ENCODE data around the gene BPHL.
A peak's percentile ranks its signal among the peaks of the same experiment; 100 is the strongest.
"Not testable (repeated sequence)": the region's sequence is repeated elsewhere in the genome, so short reads cannot be mapped to it uniquely, and the experiment has no call there.

BPHL gene

GRCh38 chr6:3118353-3119039 is at the start of gene BPHL:
Gene BPHL (plus strand): TSS chr6:3118711. CDS start chr6:3118741, 30 bp downstream.
- DNase-seq (ENCODE audit: insufficient read length, low spot score) (peak; percentile 91), FAIRE-seq (peak; percentile 88)

DNA sequence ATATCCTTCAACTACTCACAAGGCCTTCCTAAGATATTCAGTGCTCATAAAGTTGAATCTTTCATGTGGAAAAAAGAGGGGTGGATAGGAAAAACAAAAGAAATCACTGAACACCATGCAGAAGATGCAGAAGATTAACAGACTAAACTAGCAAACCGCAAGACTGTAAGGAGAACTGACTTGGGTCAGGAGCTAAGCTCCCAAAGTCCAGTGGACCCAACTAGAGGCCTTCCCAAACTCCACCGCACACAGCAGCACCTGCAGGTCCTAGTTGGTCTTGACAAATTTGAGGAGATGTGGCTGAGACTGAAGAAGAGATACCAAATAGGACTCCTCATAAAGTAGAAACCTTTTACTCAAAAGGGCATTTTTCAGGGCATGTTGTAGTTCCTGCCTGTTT is 46.9 kb upstream of the BPHL start:
- FAIRE-seq (no peak), DNase-seq (ENCODE audit: insufficient read length, low spot score) (no peak)

- DNase-seq (ENCODE audit: insufficient read length, low spot score) (no peak), FAIRE-seq (no peak)
Measured at GRCh38 chr6:3072798-3073197, 45.7 kb upstream of the BPHL start.

DNA sequence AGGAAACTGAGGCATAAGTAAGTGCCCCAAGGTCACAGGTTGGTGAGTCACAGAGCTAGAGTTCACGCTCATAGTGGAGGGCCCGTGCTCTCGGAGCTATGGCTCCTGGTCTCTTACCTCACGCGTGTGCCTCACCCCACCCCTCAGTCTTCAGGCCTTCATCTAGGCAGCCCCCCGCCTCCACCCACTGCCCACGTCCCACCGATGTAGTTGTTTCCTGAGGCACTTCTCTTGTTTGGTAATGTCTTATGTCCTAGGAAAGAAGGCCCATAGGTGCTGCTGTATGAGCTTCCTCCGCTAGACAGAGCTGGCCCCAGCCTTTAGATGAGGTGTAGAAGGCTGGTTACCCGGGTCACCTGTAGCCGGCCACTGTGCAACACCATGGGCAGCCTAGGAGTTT is 45.1 kb upstream of the BPHL start:
- no peak for FAIRE-seq
- DNase-seq (ENCODE audit: insufficient read length, low spot score), result no peak

GRCh38 chr6:3075772-3076113 is 42.8 kb upstream of the BPHL start:
- DNase-seq (ENCODE audit: insufficient read length, low spot score), result no peak
- FAIRE-seq, result no peak

- DNase-seq (ENCODE audit: insufficient read length, low spot score), result no peak
- FAIRE-seq, result no peak
Measured at GRCh38 chr6:3076320-3076719, 42.2 kb upstream of the BPHL start.

DNA sequence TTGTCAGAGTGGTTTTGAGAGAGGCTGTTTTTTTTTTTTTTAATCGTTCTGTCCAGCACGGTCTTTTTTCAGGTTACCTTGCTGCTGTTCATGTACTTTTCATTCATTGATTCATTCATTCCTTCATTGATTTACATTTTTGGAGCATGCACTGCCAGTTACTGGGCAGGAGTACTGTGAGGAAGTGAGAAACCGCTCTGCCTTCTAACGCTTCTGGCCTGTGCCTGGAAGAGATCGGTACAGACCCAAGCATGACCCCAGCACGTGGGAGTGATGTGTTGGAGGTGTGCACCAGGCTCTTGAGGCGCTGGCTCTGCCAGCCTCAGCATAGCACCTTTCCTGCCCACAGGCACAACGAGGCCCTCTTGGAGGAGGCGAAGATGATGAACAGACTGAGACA is 41.1 kb upstream of the BPHL start:
- no peak for FAIRE-seq

GRCh38 chr6:3078952-3079351 is 39.6 kb upstream of the BPHL start:
- FAIRE-seq; DNase-seq (ENCODE audit: insufficient read length, low spot score): not testable (repeated sequence)

More for the DNA sequence above, 41.1 kb upstream of the BPHL start:
- no peak for DNase-seq (ENCODE audit: insufficient read length, low spot score)

DNA sequence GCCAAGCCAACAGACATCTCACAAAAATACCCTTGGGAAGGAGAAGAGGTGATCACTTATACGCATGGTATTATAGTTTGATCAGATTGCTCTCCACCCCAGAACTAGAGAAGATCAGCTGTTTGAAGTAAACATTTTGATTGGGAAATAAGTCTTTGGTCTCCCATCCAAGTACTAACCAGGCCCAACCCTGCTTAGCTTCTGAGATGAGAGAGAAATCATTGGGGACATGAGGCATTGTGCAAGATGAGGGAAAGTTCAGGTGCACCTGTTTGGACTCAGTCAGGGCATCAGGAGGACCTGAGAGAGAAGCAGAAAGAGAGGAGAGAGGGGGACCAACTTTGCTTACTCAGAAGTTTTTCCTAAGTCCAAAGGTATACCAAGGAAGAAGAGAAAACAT is 38.8 kb upstream of the BPHL start:
- DNase-seq (ENCODE audit: insufficient read length, low spot score), result no peak
- no peak for FAIRE-seq

DNA sequence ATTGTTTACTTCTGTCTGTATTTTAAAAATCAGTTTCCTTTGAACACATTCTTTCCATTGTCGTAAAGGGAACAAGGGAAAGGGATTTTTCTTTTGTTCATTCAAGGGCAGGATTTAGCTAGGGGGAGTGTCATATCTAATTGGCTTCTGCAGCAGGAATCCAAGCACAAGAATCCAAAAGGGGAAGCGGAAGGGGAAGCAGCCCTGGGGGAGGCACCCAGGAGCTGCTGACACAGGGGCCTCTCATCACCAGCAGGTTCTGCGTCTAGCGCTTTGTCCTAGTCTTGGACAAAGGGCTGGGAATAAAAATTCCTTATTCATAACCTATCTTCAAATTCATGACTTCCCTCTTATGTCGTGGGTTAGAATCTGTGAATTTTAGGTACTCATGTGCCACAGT is 36.6 kb upstream of the BPHL start:
- FAIRE-seq, result no peak
- DNase-seq (ENCODE audit: insufficient read length, low spot score), result no peak

GRCh38 chr6:3085074-3085473 is 33.4 kb upstream of the BPHL start:
- no peak for FAIRE-seq
- DNase-seq (ENCODE audit: insufficient read length, low spot score), result no peak

GRCh38 chr6:3086282-3086946 is 32.1 kb upstream of the BPHL start:
- DNase-seq (ENCODE audit: insufficient read length, low spot score) (no peak), FAIRE-seq (no peak)

DNA sequence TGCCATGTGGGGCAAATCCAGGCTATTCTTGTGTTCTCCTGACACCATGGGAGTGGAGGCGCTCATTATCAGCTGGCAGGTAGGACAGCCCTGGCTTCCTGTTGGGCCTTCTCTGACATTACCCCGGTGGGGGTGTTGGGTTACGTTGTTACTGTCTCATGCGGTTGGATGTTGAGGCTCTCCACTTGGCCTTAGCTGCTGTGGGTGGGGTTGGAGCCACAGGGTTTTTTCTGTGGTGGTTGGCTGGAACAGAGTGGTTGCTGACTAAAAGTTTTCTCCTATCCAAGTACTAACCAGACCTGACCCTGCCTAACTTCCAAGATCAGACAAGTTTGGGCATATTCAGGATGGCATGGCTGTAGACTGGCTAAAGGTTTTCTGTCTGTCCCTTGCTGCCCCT is 30.1 kb upstream of the BPHL start:
- no peak for DNase-seq (ENCODE audit: insufficient read length, low spot score)
- FAIRE-seq, result no peak

DNA sequence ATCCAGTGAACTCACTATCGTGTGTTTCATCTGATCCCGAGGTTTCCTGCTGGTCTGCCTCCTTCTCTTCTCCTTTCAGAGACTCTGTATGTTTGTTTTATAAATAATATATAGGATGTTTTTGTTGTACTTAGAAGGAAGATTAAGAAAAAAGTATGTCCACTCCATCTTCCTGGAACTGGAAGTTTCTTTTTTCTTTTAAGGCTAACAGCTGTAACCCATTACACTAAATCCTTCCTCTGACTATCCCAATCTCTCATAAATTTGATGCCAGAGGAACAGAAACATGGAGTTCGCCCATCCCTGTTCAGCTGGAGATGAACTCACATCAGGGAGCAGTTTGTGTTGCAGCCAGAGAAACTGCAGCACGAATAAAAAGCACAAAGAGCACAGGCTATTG is 29.5 kb upstream of the BPHL start:
- no peak for FAIRE-seq

DNA sequence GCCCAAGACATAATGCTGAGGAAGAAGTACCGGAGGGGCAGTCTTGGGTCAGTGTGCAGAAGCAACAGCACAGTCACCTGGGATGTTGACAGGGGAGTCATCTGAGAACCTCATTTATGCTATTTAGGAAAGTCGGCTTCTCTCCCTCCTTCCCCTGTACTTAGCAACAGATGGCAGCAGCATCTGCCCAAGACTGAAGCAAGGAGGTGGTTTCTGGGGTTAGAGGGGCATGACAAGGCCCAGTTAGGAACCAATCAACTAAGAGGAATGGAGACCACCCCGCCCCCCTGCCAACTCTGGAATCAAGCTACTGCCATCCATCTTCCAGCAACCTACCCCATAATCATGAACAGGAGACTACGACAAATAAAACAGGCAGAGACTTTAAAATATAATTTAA is 28.5 kb upstream of the BPHL start:
- DNase-seq (ENCODE audit: insufficient read length, low spot score) (no peak), FAIRE-seq (no peak)

More for the DNA sequence above, 29.5 kb upstream of the BPHL start:
- DNase-seq (ENCODE audit: insufficient read length, low spot score), result no peak

DNA sequence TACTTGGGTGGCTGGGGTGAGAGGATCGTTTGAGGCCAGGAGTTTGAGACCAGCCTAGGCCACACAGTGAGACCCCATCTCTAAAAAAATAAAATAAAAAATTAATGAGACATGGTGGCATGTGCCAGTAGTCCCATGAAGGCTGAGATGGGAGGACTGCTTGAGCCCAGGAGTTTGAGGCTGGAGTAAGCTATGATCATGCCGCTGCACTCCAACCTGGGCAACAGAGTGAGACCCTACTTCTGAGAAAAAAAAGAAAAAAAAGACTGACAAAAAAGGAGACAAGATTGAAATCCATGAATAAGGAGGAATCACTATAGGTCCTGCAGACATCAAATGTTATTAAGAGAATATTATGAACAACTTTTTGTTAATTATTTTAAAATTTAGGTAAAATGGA is 23.7 kb upstream of the BPHL start:
- no peak for DNase-seq (ENCODE audit: insufficient read length, low spot score)
- no peak for FAIRE-seq

- FAIRE-seq (no peak), DNase-seq (ENCODE audit: insufficient read length, low spot score) (no peak)
Measured at GRCh38 chr6:3102875-3103274, 15.6 kb upstream of the BPHL start.

GRCh38 chr6:3108746-3109414 is 9.6 kb upstream of the BPHL start:
- no peak for DNase-seq (ENCODE audit: insufficient read length, low spot score)
- FAIRE-seq, result no peak

DNA sequence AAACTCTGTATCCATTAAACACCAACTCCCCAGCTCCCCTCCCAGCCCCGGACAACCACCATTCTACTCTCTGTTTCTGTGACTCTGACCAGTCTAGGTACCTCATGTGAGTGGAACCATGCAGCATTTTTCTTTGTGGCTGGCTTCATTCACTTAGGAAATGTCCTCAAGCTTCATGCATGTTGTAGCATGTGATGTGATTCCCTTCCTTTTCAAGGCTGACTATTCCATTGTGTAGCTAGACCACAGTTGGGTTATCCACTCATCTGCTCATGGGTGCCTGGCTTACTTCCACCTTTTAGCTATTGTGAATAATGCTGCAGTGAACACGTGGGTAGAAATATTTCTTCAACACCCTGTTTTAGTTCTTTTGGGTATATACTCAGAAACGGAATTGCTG is 8.8 kb upstream of the BPHL start:
- no peak for FAIRE-seq

DNA sequence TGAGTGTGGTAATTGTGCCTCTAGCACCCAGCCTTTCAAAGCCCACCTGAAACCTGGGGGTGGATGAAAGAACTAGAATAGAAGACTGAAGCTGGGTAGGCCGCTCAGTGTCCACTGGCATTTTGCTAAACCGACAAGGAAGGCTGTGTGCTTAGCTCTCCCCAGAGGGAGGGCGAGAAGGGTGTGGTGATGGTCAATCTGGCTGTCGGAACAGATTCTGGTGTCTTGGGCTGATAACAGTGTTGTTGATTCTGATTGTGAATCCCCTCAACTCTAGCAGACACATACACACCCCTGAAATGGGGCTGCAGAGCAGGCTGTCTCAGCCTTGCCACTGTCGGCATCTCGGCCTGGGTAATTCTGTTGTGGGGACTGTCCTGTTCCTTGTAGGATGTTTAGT is 4.1 kb upstream of the BPHL start:
- FAIRE-seq, result no peak
- DNase-seq (ENCODE audit: insufficient read length, low spot score), result no peak

More for the DNA sequence above, 8.8 kb upstream of the BPHL start:
- DNase-seq (ENCODE audit: insufficient read length, low spot score), result no peak

DNA sequence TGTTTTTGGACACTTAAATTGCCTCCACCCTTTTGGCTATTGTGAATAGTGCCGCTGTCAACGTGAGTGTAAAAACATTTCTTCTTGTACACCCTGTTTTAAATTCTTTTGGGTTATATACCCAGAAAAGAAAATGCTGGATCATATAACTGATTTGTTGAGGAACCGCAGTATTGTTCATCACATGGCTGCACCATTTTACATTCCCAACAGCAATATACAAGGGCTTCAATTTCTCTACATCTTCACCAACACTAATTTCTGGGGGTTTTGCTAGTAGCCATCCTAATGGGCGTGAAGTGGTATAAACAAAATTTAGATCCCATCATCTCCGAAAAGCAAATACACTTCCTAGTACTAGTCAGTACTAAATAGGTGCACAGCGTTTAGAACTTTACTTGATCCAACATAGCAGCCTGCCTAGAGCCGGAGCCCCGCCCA is 579 bp upstream of the BPHL start:
- FAIRE-seq (no peak), DNase-seq (ENCODE audit: insufficient read length, low spot score) (no peak)
